GM12875 (cell line): ENCODE measurements around the gene GABRD.

Experiments
- H3K4me3 ChIP-seq: one replicate; pipeline ENCODE4 v1.5.1; 2011; ENCODE audit warnings: low read depth, low read length, control low read depth
- TF ChIP-seq, protein P1 (sequence below): IDR thresholded peaks from 2 replicates; pipeline ENCODE4 v1.5.1; 2011; ENCODE audit warnings: low read depth, mild to moderate bottlenecking, control low read depth, inconsistent platforms, low read length, moderate library complexity, borderline replicate concordance; ENCODE audit not compliant: insufficient read depth

Gene GABRD

DNA sequence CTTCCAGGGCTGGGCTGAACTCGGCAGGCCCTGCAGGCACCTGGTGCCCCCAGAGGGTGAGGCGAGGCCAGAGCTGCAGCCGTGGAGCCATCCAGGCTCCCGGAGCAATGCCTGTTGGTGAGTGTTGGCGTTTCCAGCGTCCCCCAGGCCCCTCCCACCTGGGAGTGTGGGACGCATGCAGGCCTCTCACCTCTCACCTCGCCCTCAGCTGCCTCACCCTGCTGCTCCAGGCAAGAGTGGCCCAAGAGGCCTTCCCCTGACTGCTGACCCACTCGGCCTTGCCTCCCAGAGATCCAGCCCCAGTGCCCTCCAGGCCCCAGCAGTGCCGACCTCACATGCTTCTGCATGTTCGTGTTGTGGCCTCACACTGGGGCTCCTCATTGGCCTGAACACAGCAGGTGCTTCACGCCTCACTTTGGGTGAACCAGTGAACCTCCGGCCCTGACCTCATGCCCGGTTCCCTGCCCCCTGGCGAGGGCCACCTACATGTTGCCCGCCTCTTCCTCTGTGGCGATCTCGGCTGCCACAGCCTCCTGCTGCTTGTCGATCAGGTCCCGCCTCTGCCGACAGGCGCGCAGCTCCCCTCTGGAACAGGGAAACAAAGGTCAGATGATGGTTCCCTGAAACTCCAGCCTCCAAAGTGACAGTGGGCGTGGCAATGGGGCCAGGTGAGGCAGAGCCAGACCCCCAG is 32.5 kb upstream of the GABRD start:
- H3K4me3 ChIP-seq: no peak overlapping the region
- TF ChIP-seq, protein P1, sequence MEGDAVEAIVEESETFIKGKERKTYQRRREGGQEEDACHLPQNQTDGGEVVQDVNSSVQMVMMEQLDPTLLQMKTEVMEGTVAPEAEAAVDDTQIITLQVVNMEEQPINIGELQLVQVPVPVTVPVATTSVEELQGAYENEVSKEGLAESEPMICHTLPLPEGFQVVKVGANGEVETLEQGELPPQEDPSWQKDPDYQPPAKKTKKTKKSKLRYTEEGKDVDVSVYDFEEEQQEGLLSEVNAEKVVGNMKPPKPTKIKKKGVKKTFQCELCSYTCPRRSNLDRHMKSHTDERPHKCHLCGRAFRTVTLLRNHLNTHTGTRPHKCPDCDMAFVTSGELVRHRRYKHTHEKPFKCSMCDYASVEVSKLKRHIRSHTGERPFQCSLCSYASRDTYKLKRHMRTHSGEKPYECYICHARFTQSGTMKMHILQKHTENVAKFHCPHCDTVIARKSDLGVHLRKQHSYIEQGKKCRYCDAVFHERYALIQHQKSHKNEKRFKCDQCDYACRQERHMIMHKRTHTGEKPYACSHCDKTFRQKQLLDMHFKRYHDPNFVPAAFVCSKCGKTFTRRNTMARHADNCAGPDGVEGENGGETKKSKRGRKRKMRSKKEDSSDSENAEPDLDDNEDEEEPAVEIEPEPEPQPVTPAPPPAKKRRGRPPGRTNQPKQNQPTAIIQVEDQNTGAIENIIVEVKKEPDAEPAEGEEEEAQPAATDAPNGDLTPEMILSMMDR: no peak

DNA sequence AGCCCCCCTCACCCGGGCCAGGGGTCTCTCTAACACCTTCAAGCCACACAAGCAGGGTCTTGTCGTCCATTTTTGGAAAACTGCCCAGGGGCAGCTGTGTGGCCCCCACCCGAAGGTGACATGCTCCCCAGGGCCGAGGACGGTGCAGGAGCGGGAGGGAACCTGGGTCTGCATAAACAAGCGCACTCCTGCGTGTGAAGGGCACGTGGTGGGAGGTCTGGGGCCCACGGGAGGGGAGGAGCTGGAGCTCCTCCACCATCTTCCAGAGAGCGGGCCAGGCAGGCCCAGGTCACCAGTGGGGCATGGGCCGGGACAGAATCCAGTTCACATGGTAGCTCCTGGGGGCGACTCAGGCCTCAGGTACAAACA is 32.0 kb upstream of the GABRD start:
- TF ChIP-seq, protein P1: no peak
- H3K4me3 ChIP-seq: no peak overlapping the region

DNA sequence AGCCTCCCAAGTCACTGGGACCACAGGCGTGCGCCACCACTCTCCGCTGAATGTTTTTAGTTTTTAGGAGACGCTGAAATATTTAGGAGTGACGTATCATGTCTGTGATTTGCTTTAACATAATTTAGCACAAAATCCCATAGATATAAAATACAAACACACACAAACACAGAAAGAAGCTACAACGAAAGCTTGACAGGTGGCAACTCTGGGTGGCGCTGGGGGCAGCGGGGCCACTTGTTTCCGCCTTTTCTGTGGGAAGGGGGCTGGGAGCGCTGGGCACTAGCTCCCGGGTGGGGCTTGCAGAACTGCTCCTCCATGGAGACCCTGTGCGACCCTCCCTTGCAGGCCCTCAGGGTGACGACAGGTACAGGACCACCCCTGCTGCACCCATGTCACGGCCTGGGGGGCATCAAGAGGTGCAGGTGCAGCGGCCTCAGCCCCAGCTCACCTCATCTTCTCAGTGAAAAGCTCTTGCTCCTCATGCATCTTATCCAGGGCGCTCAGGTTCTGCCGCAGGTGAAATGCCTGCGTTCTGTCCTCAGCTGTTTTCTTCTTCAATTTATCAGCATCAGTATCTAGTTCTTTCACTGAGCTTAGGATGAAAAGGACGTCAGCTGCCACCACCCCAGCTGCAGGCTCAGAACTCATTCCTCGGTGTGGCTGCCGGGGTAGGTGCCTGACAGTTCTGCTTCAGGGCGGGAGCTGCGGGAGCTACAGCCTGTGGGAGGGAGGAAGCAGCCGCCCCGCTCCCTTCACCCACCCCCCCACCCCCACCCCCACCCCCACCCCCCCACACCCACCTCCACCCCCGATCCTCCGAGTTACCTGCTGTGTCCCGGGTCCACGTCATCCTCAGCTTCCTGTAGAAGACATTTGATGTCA is 30.8 kb upstream of the GABRD start:
- TF ChIP-seq, protein P1: no peak
- no peak overlapping the region for H3K4me3 ChIP-seq

DNA sequence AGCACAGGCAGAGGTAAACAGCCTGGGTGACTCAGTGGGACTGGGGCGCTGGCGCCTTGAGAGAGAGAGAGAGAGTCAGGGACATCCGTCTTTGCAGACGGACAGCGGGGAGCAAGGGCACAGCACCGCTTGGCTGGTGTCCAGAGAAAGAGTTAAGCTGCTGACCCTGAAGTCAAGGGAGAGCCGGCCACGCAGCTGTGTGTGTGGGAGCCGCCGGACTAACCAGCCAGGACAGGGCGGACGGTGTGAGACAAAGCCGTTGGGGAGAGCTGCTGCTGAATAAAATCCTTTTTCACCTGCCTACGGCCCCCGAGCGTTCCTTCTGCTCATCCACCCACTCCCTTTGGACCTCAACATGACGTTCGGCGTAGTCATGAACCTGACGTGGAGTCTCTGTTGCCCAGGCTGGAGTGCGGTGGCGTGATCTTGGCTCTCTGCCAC is 30.0 kb upstream of the GABRD start:
- TF ChIP-seq, protein P1: no peak
- no peak overlapping the region for H3K4me3 ChIP-seq

DNA sequence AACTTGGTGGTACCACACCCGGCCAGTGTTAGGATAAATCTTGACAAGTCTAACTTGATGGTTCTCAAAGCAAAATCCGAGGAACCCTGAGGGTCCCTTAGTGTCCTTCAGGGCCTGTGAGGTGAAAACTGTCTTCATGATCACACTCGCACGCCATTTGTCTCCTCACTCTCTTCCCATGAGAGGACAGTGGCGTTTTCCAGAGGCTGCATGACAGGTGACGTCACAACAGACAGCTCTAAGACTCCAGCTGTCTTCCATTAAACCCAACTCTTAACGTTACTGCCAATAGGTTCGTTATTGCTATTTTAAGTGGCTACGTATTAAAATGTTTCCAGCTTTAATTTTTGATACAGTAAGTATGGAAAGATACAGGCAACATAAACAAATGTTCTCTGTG is 29.4 kb upstream of the GABRD start:
- H3K4me3 ChIP-seq: no peak overlapping the region
- TF ChIP-seq, protein P1: no peak

DNA sequence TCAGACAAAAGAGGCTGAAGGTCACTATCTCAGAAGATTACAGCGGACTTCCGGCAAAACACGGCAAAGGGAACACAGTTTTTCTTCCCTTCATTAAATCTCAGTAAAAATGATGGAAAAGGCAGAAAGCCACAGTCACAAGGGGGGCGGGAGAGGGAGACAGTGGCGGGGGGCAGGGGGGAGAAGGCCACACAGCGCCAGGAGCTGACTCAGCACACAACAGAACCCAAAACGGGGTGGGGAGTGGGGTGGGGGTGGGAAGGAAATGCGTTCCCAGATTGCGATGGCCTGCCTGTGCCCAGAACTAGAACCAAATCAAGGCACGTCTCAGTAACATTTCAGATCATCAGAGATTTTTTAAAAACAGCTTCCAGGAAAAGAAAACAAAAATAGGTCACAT is 28.9 kb upstream of the GABRD start:
- no peak overlapping the region for H3K4me3 ChIP-seq
- TF ChIP-seq, protein P1: no peak
